ENCODE measurements around the gene MYO5B. TPM values are rescaled to one million over a fixed set of nuclear protein-coding genes. Genes with fewer than 3 reads are reported as not detected.

Gene MYO5B
- total RNA-seq, 1 donor from 2014 or later: 39.1 TPM

DNA sequence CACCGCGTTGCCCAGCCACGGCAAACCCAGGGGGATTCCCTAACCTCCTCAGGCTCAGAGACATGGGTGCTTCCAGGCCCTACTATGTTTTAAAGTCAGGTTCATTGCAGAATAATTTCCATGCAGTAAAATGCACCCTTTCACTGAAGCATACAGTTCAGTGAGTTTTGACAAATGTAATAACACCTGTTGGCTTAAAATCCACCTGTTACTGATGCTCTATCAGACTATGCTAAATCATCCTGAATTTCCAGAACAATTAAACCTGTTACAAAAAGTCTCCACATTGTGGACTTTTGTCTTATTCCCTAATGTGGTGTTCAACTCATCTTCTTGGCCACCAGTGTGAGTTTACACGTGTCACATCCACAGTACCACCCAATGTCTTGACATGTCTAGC is 234.6 kb downstream of the MYO5B start:
- no peak for DNase-seq (ENCODE audit: low spot score, unreplicated experiment)
- Mint-ChIP-seq H3K4me1 (ENCODE audit: low read depth) (peaks cover 3% of the 10 kb centered on the region), H3K4me3 (ENCODE audit: low read depth) (no peak overlapping the region), H3K9me3 (ENCODE audit: low read depth) (no peaks in the 10 kb centered on the region), H3K27me3 (no peaks in the 10 kb centered on the region), H3K36me3 (ENCODE audit: insufficient read depth) (peaks cover 16% of the 10 kb centered on the region), H3K27ac (no peak overlapping the region)
- TF ChIP-seq, protein P1, sequence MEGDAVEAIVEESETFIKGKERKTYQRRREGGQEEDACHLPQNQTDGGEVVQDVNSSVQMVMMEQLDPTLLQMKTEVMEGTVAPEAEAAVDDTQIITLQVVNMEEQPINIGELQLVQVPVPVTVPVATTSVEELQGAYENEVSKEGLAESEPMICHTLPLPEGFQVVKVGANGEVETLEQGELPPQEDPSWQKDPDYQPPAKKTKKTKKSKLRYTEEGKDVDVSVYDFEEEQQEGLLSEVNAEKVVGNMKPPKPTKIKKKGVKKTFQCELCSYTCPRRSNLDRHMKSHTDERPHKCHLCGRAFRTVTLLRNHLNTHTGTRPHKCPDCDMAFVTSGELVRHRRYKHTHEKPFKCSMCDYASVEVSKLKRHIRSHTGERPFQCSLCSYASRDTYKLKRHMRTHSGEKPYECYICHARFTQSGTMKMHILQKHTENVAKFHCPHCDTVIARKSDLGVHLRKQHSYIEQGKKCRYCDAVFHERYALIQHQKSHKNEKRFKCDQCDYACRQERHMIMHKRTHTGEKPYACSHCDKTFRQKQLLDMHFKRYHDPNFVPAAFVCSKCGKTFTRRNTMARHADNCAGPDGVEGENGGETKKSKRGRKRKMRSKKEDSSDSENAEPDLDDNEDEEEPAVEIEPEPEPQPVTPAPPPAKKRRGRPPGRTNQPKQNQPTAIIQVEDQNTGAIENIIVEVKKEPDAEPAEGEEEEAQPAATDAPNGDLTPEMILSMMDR (IDR thresholded peaks at IDR 0.05; ENCODE audit: unreplicated experiment): no peak

DNA sequence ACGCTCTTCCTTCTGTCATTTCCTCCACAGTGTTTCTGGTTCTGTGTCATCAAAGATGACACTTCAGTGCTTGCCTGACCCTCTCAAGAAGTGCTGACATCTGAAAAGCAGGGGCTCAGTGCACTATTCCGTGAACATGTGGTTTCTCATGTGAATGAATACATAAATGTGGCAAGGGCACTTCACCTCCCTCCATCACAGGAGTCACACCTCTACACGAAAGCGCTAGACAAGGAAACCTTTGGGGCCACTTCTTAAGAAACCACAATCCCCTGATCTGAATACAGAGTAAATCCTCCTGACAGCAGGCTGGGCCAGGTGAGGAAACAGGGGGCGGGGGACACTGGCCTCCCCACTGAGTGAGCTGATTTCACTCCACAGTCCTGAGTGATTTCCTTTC is 235.8 kb downstream of the MYO5B start:
- H3K27ac Mint-ChIP-seq: no peak overlapping the region
- no peaks in the 10 kb centered on the region for H3K27me3 Mint-ChIP-seq
- peaks cover 3% of the 10 kb centered on the region for H3K4me1 Mint-ChIP-seq (ENCODE audit: low read depth)
- peaks cover 16% of the 10 kb centered on the region for H3K36me3 Mint-ChIP-seq (ENCODE audit: insufficient read depth)
- H3K9me3 Mint-ChIP-seq (ENCODE audit: low read depth): no peaks in the 10 kb centered on the region
- DNase-seq (ENCODE audit: low spot score, unreplicated experiment): no peak
- H3K4me3 Mint-ChIP-seq (ENCODE audit: low read depth): no peak overlapping the region
- TF ChIP-seq, protein P1 (IDR thresholded peaks at IDR 0.05; ENCODE audit: unreplicated experiment): no peak

DNA sequence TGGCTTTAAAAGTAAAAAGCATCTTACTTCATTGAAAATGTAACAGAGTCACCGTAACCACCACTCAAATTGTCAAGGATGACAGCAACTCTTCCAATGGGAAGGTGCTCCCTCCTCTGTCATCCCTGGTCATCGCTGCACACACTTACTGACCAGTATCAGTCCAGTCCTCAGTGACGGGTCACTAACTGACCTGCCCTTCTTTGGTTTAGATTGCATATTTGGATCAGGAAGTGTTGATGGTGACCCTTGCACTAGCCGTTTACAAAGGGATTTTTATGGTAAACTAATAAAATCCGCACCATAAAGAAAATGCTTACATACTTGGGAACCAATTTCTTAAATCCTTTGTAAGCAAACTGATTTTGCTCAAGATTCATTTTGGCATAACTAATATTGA is 239.7 kb downstream of the MYO5B start:
- Mint-ChIP-seq H3K4me1 (ENCODE audit: low read depth) (peaks cover 1% of the 10 kb centered on the region), H3K27me3 (no peaks in the 10 kb centered on the region), H3K36me3 (ENCODE audit: insufficient read depth) (peaks cover 12% of the 10 kb centered on the region), H3K27ac (no peak overlapping the region), H3K9me3 (ENCODE audit: low read depth) (no peaks in the 10 kb centered on the region), H3K4me3 (ENCODE audit: low read depth) (no peak overlapping the region)
- DNase-seq (ENCODE audit: low spot score, unreplicated experiment): no peak
- TF ChIP-seq, protein P1 (IDR thresholded peaks at IDR 0.05; ENCODE audit: unreplicated experiment): no peak

DNA sequence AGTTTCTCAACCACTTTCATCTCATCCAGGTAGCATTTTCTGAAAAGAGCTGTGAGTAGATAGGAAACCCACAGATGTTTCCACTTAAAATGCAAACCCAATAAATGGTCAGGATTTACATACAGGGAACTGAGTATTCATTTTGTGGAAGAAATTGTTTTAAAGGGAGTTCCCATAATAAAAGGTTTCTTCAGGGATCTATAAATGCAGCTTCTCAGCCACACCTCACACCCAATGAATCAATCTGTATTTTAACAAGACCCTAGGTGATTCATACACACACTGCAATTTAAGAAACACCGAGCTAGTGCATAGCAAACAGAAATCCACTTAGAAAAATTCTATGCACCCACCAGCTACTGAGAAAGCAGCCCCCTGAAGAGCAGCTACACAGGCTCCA is 241.6 kb downstream of the MYO5B start:
- Mint-ChIP-seq H3K9me3 (ENCODE audit: low read depth) (no peaks in the 10 kb centered on the region), H3K27ac (no peak overlapping the region), H3K27me3 (no peaks in the 10 kb centered on the region), H3K4me1 (ENCODE audit: low read depth) (peaks cover 1% of the 10 kb centered on the region), H3K36me3 (ENCODE audit: insufficient read depth) (peaks cover 10% of the 10 kb centered on the region), H3K4me3 (ENCODE audit: low read depth) (no peak overlapping the region)
- TF ChIP-seq, protein P1 (IDR thresholded peaks at IDR 0.05; ENCODE audit: unreplicated experiment): no peak
- DNase-seq (ENCODE audit: low spot score, unreplicated experiment): no peak

DNA sequence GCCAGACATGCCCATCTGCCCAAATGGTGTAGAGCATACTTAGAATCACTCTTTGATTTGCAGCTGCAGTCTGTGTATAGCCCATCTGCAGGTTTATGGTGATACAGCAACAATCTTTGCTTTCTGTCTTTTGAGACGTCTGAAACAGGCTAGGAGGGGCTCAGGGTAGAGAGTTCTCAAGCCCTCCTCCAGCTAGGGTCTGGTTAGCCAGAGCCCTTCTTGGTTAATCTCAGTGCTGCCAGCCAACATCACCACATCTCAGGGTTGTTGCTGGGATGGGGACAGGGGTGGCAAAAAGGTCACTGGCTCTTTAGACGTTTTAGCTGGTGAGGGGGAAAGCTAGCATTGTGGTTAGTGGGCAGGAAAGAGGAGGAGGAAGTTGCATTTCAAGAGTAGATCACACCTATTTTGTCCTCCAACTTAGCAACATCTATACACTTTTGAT is 245.0 kb downstream of the MYO5B start:
- TF ChIP-seq, protein P1 (IDR thresholded peaks at IDR 0.05; ENCODE audit: unreplicated experiment): no peak
- DNase-seq (ENCODE audit: low spot score, unreplicated experiment): no peak
- Mint-ChIP-seq H3K4me3 (ENCODE audit: low read depth) (no peak overlapping the region), H3K27me3 (no peaks in the 10 kb centered on the region), H3K36me3 (ENCODE audit: insufficient read depth) (peaks cover 7% of the 10 kb centered on the region), H3K4me1 (ENCODE audit: low read depth) (peaks cover 1% of the 10 kb centered on the region), H3K9me3 (ENCODE audit: low read depth) (no peaks in the 10 kb centered on the region), H3K27ac (no peak overlapping the region)

Measured in progenitor cell of endocrine pancreas (in vitro differentiated cells).